Measurements from ENCODE around the gene MCFD2. TPM values are rescaled to one million over a fixed set of nuclear protein-coding genes. Genes with fewer than 3 reads are reported as not detected.
"Not testable (repeated sequence)": the region's sequence is repeated elsewhere in the genome, so short reads cannot be mapped to it uniquely, and the experiment has no call there.

Gene MCFD2
- total RNA-seq, 1 experiment from 2014 or later = 199 TPM

GRCh38 chr2:46904908-46905678, 10.5 kb downstream of the MCFD2 start:
- not testable (repeated sequence) for DNase-seq (ENCODE audit: low read depth)

- not testable (repeated sequence) for DNase-seq (ENCODE audit: low read depth)
These were observed 12.6 kb downstream of the MCFD2 start for GRCh38 chr2:46902980-46903379.

- DNase-seq (ENCODE audit: low read depth) = no peak
These were observed 13.1 kb downstream of the MCFD2 start for GRCh38 chr2:46902465-46902864.

GRCh38 chr2:46901611-46902010, 14.0 kb downstream of the MCFD2 start:
- no peak for DNase-seq (ENCODE audit: low read depth)

GRCh38 chr2:46900381-46900780, 15.2 kb downstream of the MCFD2 start:
- no peak for DNase-seq (ENCODE audit: low read depth)

- DNase-seq (ENCODE audit: low read depth) = no peak
These were observed 16.6 kb downstream of the MCFD2 start for GRCh38 chr2:46899053-46899452.

GRCh38 chr2:46898024-46898423, 17.6 kb downstream of the MCFD2 start:
- no peak for DNase-seq (ENCODE audit: low read depth)

- DNase-seq (ENCODE audit: low read depth) = peak; percentile 51
These were observed 22.2 kb downstream of the MCFD2 start for GRCh38 chr2:46893269-46893939.

- no peak for DNase-seq (ENCODE audit: low read depth)
These were observed 23.6 kb downstream of the MCFD2 start for GRCh38 chr2:46891956-46892553.

GRCh38 chr2:46888421-46888952, 27.1 kb downstream of the MCFD2 start:
- no peak for DNase-seq (ENCODE audit: low read depth)

- peak; percentile 73 for DNase-seq (ENCODE audit: low read depth)
These were observed 28.3 kb downstream of the MCFD2 start for GRCh38 chr2:46887028-46887885.

GRCh38 chr2:46886268-46887027, 29.2 kb downstream of the MCFD2 start:
- no peak for DNase-seq (ENCODE audit: low read depth)

- DNase-seq (ENCODE audit: low read depth) = no peak
These were observed 30.2 kb downstream of the MCFD2 start for GRCh38 chr2:46885376-46885775.

- no peak for DNase-seq (ENCODE audit: low read depth)
These were observed 36.1 kb downstream of the MCFD2 start for GRCh38 chr2:46879511-46879910.

- DNase-seq (ENCODE audit: low read depth) = peak; percentile 72
These were observed 36.7 kb downstream of the MCFD2 start for GRCh38 chr2:46878886-46879285.

GRCh38 chr2:46878240-46878877, 37.2 kb downstream of the MCFD2 start:
- DNase-seq (ENCODE audit: low read depth) = no peak

- no peak for DNase-seq (ENCODE audit: low read depth)
These were observed 37.9 kb downstream of the MCFD2 start for GRCh38 chr2:46877619-46878113.

- DNase-seq (ENCODE audit: low read depth) = peak; percentile 93
These were observed 38.7 kb downstream of the MCFD2 start for GRCh38 chr2:46876741-46877384.

GRCh38 chr2:46875962-46876689, 39.5 kb downstream of the MCFD2 start:
- not testable (repeated sequence) for DNase-seq (ENCODE audit: low read depth)

Measured in M059J (cell line).